ENCODE data around the gene NADK2. TPM values are rescaled to one million over a fixed set of nuclear protein-coding genes. Genes with fewer than 3 reads are reported as not detected.

Gene NADK2
- polyA plus RNA-seq, 3 donors, result 9.0 to 17.1 (median 14.5) TPM

DNA sequence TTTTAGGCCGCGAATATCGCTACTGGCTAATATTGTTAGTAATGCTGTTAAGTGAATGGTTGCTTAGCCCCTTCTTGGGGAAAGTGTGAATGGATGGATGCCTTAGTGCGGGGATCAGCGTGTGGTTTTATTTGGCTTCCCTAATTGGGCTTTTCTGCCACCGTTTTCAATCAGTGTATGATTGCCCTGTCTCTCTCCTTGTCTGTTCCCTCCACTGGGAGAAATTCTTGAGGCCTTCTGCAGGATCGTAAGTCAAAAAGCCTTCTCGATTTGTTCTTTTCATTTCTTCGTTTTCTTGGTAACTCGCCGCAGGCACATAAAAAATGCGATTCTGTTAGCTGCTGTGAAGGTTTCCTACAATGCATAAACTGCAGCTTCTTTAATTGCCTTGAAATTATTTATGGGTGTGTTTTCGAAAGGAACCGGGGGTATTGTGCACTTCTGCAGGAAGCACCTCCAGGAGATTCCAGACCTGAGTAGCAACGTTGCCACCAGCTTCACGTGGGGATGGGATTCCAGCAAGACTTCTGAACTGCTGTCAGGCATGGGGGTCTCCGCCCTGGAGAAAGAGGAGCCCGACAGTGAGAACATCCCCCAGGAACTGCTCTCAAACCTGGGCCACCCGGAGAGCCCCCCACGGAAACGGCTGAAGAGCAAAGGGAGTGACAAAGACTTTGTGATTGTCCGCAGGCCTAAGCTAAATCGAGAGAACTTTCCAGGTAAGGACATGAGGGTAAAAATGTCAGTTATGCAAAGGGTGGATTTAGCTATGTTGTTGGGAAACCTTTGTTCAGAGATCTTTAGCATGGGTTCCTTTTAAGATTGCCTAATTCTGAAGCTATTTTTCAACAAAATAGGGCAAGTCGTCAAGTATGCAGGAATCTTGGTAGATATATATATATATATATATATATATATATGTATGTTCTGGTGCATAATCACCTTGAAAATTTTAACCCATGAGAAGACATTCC is 89.1 kb downstream of the NADK2 start:
- WGBS, 3 donors, result 3 to 4% (median 4%) methylated on average over 24 of the region's 24 CpGs
- no peak overlapping the region for H3K27ac ChIP-seq (ENCODE audit: low read depth, low read length)

DNA sequence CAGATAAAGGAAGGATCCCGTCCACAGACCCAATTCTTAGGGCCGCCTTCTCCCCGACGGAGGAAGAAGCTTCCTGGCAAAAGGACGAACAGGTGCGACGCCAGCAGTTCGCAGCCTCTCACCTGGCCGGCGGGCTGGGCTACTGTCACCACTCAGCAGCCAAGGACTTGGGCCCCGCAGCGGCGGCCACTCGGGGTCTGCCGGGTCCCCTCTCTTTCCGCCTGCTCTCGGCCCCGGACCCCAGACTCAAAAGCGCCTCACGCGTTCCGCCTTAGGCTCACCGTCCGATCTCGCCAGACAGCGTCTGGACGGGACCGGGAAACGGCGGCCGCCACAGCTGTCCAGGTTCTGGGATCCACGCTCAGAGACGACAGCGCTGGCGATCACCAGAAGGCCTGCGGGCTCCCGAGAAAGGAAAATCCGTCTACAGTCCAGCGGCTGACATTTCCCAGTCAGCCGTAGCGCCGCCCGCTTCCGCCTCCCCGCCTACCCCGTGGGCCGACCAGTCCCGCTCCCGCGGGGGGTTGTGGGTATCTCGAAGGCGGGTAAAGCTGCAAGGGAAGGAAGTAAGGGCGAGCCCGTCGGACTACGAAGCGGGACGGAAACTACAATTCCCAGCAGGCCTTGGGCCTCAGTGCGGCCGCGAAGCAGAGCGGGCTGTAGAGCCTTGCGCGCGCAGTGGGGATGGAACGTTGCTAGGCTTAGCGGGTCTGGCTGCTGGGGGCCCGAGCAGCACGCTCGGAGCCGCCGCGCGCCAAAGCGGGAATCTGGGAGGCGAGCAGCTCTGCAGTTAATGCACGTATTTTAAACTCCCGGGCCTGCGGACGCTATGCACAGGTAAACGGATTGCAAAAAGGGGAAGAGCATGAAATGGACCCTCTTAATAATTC is 90.0 kb downstream of the NADK2 start, which contains the start of the genes LMBRD2 and SKP2:
LMBRD2 (minus strand) TSS at position 454 of the 890 bp plus-strand sequence. CDS start 8,538 bp downstream, outside the sequence.
SKP2 (plus strand) TSS at position 678 of the 890 bp plus-strand sequence; CDS start at position 830, 152 bp downstream.
- WGBS, 3 donors, result 0% methylated on average over 81 of the region's 81 CpGs
- no peak within 1 kb of the TSS for H3K27ac ChIP-seq (ENCODE audit: low read depth, low read length)

DNA sequence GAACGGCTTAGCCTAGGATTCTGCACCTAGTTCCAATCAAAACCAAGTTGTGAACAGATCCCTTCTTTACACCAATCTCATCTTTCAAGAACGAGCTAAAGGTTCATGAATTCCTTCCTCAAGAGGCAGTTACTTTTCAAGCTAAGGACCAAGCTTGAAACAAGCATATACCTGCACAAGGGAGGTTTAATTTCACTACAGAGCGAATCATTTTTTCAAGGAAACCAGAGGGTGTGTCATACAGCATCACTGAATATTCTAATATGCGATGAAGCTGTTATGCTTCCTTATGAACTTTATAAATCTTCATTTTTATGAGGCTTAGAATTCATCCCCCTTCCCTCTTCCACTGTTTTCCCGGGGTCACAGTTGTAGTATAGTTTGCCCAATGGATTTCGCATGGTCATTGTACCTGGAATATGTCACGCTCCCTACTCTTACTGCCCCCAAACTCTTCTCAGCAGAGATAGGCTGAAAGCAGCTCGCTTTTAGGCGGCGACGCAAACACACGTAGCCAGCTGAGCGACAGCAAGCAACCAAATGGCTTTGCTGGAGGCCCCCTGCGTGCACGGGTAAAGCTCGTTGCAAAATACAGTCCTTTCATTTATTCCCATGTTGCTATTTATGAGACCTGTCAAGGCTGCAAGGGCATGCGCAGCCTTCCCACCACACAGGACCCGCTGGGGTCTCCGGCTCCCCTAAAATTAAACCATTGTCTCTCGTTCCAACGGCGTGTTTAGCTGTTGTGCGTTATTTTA is 90.9 kb downstream of the NADK2 start:
- WGBS, 3 donors, result 2 to 4% (median 3%) methylated on average over 23 of the region's 23 CpGs
- H3K27ac ChIP-seq (ENCODE audit: low read depth, low read length), result no peak overlapping the region

DNA sequence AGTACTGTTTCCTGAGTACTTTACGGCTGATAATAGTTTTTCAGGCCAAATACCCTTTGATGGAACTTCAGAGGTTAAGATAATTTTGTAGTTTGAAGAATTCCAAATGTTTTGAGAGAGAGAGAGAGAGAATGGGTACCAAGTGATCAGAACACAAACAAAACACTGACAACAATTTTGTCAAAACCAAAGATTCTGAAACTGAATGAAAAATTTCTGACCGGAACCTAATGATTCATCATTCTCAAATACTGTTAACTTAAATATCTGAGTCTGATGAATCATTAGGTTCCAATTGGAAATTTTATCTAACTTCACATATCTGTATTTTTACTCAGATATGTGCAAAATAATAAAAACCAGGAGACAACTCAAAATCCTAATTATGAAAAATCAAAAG is 94.0 kb downstream of the NADK2 start:
- WGBS, 3 donors, result 94 to 96% (median 95%) methylated on average over 2 of the region's 2 CpGs
- H3K27ac ChIP-seq (ENCODE audit: low read depth, low read length), result no peak overlapping the region

DNA sequence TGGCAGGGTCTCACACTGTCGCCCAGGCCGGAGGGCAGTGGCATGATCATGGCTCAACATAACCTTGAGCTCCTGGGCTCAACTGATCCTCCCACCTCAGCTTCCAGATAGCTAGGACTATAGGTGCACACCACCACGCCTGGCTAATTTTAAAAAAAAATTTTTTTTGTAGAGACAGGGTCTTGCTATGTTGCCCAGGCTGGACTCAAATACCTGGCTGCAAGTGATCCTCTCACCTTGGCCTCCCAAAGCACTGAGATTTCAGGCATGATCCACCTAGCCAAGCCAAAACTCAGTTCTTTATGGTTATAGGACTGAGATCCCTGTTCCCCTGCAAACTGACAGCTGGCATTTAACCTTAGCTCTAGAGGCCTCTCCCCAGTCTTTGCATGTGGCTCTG is 95.3 kb downstream of the NADK2 start:
- no peak overlapping the region for H3K27ac ChIP-seq (ENCODE audit: low read depth, low read length)
- 66 to 80% (median 77%) methylated on average over 3 of the region's 3 CpGs for WGBS, 3 donors

DNA sequence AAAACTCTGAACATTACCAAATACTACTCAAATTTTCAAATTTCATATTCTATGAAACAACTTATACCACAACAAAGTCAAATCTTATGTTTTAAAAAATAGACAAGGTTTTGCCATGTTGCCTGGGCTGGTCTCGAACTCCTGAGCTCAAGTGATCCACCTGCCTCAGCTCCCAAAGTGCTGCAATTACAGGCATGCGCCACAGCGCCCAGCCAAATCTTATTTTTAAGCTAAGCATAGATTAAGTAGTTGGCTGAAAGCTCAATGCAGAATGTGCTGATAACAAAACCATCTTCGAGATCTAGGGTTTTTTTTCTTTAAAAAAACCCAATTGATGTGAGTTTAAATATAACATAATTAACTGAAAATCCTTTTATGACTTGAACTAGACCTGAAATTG is 96.4 kb downstream of the NADK2 start:
- 69 to 92% (median 89%) methylated on average over 4 of the region's 4 CpGs for WGBS, 3 donors
- no peak overlapping the region for H3K27ac ChIP-seq (ENCODE audit: low read depth, low read length)

Other genes starting within 250 kb of the NADK2 start
- not detected for gene UGT3A2, start 175.0 kb downstream of the NADK2 start, polyA plus RNA-seq
- 1 to 10 TPM; 2.3 to 3.1 (median 2.6) TPM for gene LMBRD2, start 90.0 kb downstream of the NADK2 start, polyA plus RNA-seq
- gene SKP2, start 89.8 kb downstream of the NADK2 start, polyA plus RNA-seq, result 1 to 10 TPM; 2.3 to 7.9 (median 4.0) TPM
- 1 to 10 TPM in 1 of 3 donors, under 1 TPM in 2; 0.05 to 1.2 (median 0.12) TPM for gene RANBP3L, start 60.0 kb upstream of the NADK2 start, polyA plus RNA-seq